NCI-H187 (cell line): Measurements from ENCODE around the gene MYBPC2.
A peak's percentile ranks its signal among the peaks of the same experiment; 100 is the strongest.

Experiments
- DNase-seq, 2 experiments: peaks; one replicate each; lab custom pipeline; 2025; lab: John Stamatoyannopoulos, UW

MYBPC2 gene

DNA sequence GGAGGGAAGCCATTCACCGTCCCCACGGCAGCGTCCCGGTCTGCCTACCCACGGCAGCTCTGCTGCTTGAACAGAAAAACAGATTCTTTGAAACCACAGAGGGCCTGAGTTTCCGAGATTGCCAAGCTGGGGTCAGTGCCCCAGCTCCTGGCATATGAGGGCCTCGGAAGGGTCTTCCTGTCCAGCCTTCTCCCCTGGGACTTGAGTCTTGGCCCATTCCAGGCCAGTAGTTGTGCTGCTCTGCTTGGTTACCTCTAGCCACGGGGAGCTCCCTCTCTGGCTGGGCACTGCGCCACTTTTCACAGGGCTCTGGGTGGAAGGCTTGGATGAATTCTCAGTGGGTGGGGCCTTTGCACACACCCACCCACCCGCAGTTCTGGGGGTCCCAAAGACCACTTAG is 22.6 kb upstream of the MYBPC2 start:
- no peak for DNase-seq

DNA sequence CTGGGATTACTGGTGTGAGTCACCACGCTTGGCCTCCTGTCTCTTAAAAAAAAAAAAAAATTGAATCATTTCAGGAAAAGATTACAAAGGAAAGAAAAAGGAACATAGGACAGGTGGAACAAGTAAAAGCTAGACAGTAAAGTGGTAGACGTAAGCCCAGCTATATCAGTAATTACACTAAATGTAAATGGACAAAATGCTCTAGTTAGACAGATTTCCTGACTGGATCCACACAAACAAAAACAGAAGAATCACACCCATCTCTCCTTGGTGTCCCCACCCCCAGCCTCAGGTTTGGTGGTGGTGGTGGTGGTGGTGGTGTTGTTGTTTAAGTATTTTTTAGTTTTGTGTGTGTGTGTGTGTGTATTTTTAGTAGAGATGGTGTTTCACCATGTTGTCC is 20.3 kb upstream of the MYBPC2 start:
- no peak for DNase-seq

DNA sequence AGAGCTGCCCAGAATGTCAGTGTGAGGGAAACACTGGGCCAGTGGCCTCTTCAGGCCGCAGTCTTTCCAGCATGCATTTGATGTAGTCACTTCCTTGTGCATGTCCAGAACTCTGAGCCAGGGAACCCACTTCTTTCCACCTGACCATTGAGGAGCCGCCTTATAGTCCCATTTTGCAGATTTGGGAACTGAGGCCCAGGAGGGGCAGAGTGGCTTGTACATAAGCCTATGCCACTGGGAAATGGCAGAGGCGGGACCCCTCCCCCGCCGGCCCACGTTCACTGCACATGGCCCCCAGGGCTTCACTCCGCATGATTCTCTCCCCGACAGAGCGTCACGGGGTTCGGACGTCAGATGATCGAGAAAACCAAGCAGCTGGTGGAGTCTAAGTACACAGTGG is 19.6 kb upstream of the MYBPC2 start:
- no peak for DNase-seq

DNA sequence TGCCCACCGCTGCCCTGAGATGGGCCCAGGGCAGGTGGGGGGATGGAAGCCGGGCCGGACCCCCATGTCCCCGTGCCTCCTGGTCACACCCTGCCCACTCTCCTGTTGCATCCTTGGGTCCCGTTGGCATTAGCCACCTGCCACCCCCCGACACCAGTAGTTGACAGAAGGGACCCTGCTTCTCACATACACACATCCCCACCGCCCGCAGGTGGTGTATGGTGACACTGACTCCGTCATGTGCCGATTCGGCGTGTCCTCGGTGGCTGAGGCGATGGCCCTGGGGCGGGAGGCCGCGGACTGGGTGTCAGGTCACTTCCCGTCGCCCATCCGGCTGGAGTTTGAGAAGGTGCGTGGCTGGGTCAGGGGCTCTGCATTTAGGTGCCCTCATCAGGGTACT is 19.2 kb upstream of the MYBPC2 start:
- no peak for DNase-seq

- peak in 1 of 2 experiments; percentile 10 for DNase-seq
Observed at GRCh38 chr19:50414864-50415660, 17.6 kb upstream of the MYBPC2 start.

DNA sequence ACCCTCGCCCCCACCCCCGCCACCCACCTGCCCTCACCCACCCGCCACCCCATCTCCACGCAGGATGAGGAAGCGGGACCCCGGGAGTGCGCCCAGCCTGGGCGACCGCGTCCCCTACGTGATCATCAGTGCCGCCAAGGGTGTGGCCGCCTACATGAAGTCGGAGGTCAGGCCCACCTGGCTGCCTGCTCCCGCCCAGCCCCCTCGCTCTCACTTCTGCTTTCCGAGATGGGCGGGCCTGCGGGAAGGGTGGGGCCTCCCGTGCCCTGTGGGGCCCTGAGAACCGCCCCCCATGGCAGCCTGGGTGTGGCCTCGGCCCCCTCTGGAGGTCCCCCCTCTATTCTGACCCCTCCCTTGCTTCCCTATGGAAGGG is 17.0 kb upstream of the MYBPC2 start:
- DNase-seq, result no peak

DNA sequence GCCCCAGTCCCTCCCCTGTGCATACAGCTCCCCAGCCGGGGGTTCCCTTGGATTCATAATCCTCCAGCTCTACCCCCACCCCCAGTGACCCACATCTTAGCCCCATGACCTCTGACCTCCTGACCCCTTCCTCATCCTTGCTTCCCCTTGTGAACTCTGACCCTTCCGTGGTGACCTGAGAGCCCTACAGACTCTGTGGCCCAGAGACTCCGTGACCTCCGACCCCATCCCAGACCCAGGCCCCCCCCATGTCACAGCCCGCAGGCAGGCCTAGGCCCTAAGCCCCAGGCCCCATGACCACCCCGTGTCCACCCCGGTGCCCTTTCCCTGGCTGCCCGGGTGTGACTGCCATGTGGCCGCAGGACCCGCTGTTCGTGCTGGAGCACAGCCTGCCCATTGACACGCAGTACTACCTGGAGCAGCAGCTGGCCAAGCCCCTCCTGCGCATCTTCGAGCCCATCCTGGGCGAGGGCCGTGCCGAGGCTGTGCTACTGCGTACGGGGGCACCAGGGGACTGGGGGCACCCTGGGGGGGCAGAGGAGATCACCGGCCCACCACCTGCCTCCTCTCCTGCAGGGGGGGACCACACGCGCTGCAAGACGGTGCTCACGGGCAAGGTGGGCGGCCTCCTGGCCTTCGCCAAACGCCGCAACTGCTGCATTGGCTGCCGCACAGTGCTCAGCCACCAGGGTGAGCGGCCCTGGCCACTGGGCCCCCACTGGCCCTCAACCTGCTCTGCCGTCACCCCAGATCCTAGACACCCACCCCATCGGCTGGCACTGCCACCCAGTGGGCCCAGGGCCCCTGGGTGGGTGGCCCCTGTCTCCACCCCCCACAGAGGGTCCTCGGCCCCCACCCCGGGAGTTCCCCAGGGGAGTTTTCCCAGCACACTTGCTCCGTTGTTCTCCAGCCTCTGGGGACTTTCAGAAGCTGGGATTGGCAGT is 16.4 kb upstream of the MYBPC2 start:
- DNase-seq, result no peak

DNA sequence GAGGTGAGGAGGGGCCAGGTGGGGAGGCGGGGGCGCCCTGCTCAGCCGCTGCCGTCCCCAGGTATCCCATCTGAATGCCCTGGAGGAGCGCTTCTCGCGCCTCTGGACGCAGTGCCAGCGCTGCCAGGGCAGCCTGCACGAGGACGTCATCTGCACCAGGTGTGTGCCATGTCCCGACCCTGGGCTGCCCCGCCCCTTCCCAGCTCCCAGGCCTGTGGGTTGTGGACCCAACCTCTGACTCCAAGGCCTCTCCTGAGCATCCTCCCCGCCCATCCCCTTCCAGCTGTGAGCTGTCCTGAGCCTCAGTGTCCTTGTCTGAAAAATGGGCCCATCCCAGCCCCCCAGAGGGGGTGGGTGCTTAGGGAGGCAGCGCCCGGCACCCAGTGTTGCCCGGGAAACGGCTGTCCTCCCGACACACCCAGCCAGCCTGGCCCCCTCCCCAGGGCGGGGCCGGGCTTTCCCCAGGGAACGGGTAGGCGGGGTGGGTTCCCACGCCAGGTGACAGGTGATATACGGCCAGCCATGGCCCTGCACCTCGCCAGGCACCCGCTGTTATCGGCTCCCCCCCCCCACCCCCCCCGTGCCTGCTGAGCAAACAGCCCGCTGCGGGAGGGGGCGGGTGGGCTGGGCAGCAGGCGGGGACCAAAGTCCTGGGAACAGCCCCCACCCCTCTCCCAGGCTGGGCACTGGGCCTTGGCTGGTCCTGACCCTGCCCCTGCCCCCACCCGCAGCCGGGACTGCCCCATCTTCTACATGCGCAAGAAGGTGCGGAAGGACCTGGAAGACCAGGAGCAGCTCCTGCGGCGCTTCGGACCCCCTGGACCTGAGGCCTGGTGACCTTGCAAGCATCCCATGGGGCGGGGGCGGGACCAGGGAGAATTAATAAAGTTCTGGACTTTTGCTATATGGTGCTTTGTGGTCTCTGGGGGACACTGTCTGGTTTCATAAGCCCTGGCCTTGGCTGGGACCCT is 15.3 kb upstream of the MYBPC2 start:
- DNase-seq, result no peak

GRCh38 chr19:50418176-50419021 is 14.3 kb upstream of the MYBPC2 start, which contains the start of gene SPIB:
Gene SPIB, plus strand, starts transcription at chr19:50418938. Its CDS starts 25 bp downstream, at chr19:50418963.
- DNase-seq, result no peak

DNA sequence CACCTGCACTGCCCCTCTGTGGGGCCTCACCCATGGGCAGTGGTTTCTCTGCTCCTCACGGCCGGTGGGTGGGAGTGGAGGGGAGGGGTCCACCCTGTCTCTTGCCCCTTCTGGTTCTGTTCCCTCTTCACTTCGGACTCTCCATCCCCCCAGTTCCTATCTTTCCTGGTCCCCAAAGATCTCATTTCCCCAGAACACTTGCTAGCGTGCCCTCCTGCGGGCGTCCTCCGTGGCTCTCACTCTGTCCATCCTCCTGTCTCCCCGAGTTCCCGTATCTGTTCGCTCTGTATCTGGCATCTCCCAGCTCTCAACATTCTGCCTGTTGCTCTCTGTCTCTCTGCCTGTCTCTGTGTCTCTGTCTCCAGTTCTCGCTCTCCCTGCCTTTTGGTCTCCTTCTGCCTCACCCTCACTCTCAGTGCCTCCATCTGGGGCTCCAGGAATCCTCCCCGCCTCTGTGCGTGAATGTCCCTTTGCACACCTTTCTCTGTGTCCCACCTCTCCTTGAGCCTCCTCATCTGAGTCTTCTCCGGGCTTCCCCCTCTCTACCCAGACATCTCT is 13.6 kb upstream of the MYBPC2 start:
- DNase-seq, result no peak

DNA sequence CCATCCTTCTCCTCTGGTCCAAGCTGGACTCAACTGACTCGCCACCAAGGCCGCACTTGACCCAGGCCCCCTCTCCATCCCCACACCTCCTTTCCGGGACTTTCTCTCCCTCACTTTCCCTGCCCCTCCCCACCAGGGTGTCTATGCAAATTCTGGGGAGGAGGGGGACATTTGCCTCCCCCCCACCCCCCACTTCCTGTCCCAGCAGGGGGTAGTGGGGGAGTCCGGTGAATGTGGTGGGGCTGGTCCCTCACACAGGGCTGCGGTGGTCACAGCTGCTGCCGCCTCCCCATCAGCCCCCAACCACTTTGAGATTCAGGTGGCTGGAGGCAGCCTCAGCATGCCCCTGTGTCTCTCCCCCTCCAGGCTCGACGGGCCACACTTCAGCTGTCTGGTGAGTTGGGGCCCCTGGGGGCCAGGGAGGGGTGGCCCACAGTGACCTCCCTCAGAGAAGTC is 13.1 kb upstream of the MYBPC2 start:
- no peak for DNase-seq

GRCh38 chr19:50420127-50420526 is 12.6 kb upstream of the MYBPC2 start:
- no peak for DNase-seq

GRCh38 chr19:50420808-50421207 is 11.9 kb upstream of the MYBPC2 start:
- no peak for DNase-seq

DNA sequence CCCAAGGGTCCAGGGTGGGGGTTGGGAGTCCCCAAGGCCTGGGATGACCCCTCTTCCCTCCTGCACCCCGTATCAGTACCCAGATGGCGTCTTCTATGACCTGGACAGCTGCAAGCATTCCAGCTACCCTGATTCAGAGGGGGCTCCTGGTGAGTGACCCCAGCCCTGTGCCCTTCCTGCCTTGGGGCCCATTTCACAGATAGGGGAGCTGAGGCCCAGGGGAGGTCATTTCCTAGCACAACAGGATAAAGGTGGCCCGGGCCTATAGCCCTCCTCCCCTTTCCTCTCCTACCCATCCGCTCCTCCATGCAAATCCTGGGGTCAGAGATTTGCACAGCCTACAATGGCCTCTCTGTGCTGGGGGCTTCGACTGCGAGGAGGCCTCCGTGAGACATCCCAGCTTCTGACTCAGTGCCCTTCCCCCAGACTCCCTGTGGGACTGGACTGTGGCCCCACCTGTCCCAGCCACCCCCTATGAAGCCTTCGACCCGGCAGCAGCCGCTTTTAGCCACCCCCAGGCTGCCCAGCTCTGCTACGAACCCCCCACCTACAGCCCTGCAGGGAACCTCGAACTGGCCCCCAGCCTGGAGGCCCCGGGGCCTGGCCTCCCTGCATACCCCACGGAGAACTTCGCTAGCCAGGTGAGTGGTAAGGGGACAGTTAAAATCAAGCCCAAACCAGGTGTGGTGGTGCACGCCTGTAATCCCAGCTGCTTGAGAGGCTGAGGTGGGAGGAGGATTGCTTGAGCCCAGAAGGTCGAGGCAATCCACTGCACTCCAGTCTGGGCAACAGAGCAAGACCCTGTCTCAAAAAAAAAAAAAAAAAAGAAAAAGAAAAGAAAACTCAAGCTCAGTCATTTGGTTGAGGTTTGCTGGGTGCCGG is 10.1 kb upstream of the MYBPC2 start:
- DNase-seq, result no peak

DNA sequence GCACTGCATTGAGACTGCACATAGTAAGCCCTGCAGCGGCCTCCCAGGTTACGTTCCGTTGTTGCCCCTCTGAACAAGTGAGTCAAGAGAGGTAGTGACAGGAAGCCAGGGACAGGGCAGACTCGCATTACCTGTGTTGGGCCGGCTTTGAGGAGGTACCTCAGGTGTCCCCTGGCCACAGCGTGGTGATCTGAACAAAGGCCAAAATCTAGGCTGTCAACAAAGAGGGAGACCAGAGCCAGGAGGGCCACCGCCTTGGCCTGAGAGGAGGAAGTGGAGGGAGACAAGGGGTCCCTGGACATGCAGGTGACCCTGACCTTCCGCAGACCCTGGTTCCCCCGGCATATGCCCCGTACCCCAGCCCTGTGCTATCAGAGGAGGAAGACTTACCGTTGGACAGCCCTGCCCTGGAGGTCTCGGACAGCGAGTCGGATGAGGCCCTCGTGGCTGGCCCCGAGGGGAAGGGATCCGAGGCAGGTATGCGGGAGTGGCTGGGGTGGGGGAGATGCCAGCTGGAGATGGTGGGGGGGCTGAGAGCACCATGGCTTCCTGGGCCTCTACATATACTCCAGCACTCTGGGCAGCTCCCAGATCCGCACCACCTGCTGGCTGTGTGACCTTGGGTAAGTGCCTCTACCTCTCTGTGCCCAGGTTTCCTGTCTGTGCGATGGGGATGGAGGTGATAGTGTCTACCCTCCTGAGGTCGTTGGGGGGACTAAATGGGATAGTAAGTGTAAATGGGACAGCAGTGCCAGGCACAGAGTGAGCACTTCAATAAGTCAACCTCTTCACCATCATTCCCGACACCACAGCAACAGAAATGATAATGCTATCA is 9.2 kb upstream of the MYBPC2 start:
- no peak for DNase-seq

- DNase-seq, result no peak
Observed at GRCh38 chr19:50425581-50425980, 7.1 kb upstream of the MYBPC2 start.

DNA sequence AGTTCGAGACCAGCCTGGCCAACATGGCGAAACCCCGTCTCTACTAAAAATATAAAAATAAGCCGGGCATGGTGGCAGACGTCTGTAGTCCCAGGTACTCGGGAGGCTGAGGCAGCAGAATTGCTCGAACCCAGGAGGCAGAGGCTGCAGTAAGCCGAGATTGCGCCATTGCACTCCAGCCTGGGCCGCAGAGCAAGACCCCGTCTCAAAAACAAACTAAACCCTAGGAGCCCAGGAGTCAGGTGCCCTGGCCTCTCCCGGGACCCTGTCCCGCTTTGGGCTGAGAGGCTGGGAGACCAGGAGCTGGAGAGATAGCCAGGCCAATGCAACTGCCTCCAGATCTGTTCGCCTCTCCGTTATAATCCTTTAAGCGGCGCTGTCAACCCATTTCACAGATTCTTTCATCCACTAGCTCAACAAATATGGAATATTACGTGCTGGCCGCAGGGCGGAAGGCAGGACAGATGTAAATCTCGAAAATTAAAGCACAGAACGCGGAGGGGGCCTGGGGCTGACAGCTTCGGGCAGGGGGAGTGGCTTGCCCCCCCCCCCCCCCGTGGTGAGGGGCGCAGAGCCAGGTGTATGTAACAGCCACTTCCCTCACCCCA is 5.3 kb upstream of the MYBPC2 start:
- DNase-seq, result no peak

DNA sequence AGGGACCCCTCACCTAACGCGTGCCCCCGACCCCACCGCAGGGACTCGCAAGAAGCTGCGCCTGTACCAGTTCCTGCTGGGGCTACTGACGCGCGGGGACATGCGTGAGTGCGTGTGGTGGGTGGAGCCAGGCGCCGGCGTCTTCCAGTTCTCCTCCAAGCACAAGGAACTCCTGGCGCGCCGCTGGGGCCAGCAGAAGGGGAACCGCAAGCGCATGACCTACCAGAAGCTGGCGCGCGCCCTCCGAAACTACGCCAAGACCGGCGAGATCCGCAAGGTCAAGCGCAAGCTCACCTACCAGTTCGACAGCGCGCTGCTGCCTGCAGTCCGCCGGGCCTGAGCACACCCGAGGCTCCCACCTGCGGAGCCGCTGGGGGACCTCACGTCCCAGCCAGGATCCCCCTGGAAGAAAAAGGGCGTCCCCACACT is 4.7 kb upstream of the MYBPC2 start:
- DNase-seq, result no peak
